ENCODE measurements around the gene GOSR2. TPM values are rescaled to one million over a fixed set of nuclear protein-coding genes. Genes with fewer than 3 reads are reported as not detected.

The GOSR2 gene
- total RNA-seq, 1 experiment from 2014 or later: 36.5 TPM

GRCh38 chr17:46972346-46972745, 49.4 kb downstream of the GOSR2 start:
- no peak for DNase-seq (ENCODE audit: low read depth, low spot score)
- Histone ChIP-seq H3K27me3 (ENCODE audit: control insufficient read depth, insufficient read depth, low read length) (no peaks in the 10 kb centered on the region; the same call in 1 of the 2 replicates), H3K36me3 (ENCODE audit: control insufficient read depth, insufficient read depth, low read length) (no peaks in the 10 kb centered on the region), H3K4me1 (ENCODE audit: control insufficient read depth, insufficient read depth, low read length) (peaks cover 5% of the 10 kb centered on the region; the same call in 1 of the 2 replicates), H3K4me3 (ENCODE audit: low read depth in 2 of 2, low read length in 2 of 2) (no peak overlapping the region), H3K27ac (ENCODE audit: low read length) (no peak overlapping the region), H3K9me3 (ENCODE audit: control insufficient read depth, insufficient read depth, low read depth, low read length) (no peaks in the 10 kb centered on the region)
- ChIA-PET POLR2A (no interaction called here), CTCF (no interaction called here)
- BruUV-seq (replicated peaks): no TSS peak
- TF ChIP-seq CTCF (IDR thresholded peaks at IDR 0.05) (no peak), TCF7L2 (IDR thresholded peaks at IDR 0.05; ENCODE audit: low read depth, low read length) (no peak), REST (IDR thresholded peaks at IDR 0.05; ENCODE audit: insufficient read depth in 1 of 2, low read depth in 2 of 2, low read length in 1 of 2) (no peak), POLR2AphosphoS5 (IDR thresholded peaks at IDR 0.05; ENCODE audit: low read depth, low read length) (no peak), SIN3A (IDR thresholded peaks at IDR 0.05; ENCODE audit: borderline replicate concordance, insufficient read depth, low read depth, low read length) (no peak)
- in situ Hi-C loops (cut with HindIII; ENCODE audit: low pct_unique_long_range_greater_than_20kb, low sequenced_read_pairs): no loop called here
- no peak for ATAC-seq
- intact Hi-C loops (cut with micrococcal nuclease; ENCODE audit: unreplicated experiment): no loop called here

- Histone ChIP-seq H3K27ac (ENCODE audit: low read length) (no peak overlapping the region), H3K4me3 (ENCODE audit: low read depth in 2 of 2, low read length in 2 of 2) (no peak overlapping the region), H3K27me3 (ENCODE audit: control insufficient read depth, insufficient read depth, low read length) (no peaks in the 10 kb centered on the region; the same call in none of the 2 replicates), H3K36me3 (ENCODE audit: control insufficient read depth, insufficient read depth, low read length) (no peaks in the 10 kb centered on the region), H3K4me1 (ENCODE audit: control insufficient read depth, insufficient read depth, low read length) (peaks cover 5% of the 10 kb centered on the region; the same call in 1 of the 2 replicates), H3K9me3 (ENCODE audit: control insufficient read depth, insufficient read depth, low read depth, low read length) (no peaks in the 10 kb centered on the region)
- no peak for DNase-seq (ENCODE audit: low read depth, low spot score)
- intact Hi-C loops (cut with micrococcal nuclease; ENCODE audit: unreplicated experiment) (no loop called here), in situ Hi-C loops (cut with HindIII; ENCODE audit: low pct_unique_long_range_greater_than_20kb, low sequenced_read_pairs) (no loop called here)
- BruUV-seq (replicated peaks): no TSS peak
- ChIA-PET POLR2A (no interaction called here), CTCF (no interaction called here)
- no peak for TF ChIP-seq CTCF (IDR thresholded peaks at IDR 0.05)
- TF ChIP-seq POLR2AphosphoS5 (IDR thresholded peaks at IDR 0.05; ENCODE audit: low read depth, low read length): no peak
- no peak for TF ChIP-seq SIN3A (IDR thresholded peaks at IDR 0.05; ENCODE audit: borderline replicate concordance, insufficient read depth, low read depth, low read length)
- no peak for ATAC-seq
Measured at GRCh38 chr17:46974086-46974485, 51.1 kb downstream of the GOSR2 start.

Measured in Panc1 (cell line).